Stimulated activated naive CD8-positive, alpha-beta T cell treated with anti-CD3 and anti-CD28 coated beads, Interleukin-15, amount 100 ng/mL, for 72 hours (primary cell): Measurements from ENCODE around the gene SLC2A9.

Experiments
- ATAC-seq: fragments of 150-1000 bp; cut with Tn5 transposase; 2 replicates; pipeline ENCODE4 v1.10.0; 2021; ENCODE audit warnings: mild to moderate bottlenecking, moderate library complexity
- DNase-seq, 2 donors: peaks; one replicate each; pipeline ENCODE4 v3.0.0; 2021 to 2022
- H3K27ac Mint-ChIP-seq, 2 donors: one replicate each; pipeline ENCODE4 v1.8.0; 2022; ENCODE audit warnings: mild to moderate bottlenecking in 2 of 2, mixed read lengths in 2 of 2, moderate library complexity in 2 of 2
- H3K27me3 Mint-ChIP-seq: one replicate; pipeline ENCODE4 v1.8.0; 2022; ENCODE audit warnings: mixed read lengths
- H3K4me1 Mint-ChIP-seq: one replicate; pipeline ENCODE4 v1.8.0; 2022; ENCODE audit warnings: mild to moderate bottlenecking, mixed read lengths
- H3K4me3 Mint-ChIP-seq, 2 donors: one replicate each; pipeline ENCODE4 v1.8.0; 2022; ENCODE audit warnings: mild to moderate bottlenecking in 2 of 2, mixed read lengths in 2 of 2, moderate library complexity in 1 of 2
- H3K9me3 Mint-ChIP-seq, 2 donors: one replicate each; pipeline ENCODE4 v1.8.0; 2022; ENCODE audit warnings: mixed read lengths in 2 of 2

SLC2A9 gene

GRCh38 chr4:9944431-9945425 is 76.6 kb downstream of the SLC2A9 start:
- Mint-ChIP-seq H3K27ac (peak overlapping the region in 1 of 2 donors; percentile 13), H3K27me3 (no peaks in the 10 kb centered on the region), H3K4me1 (no peaks in the 10 kb centered on the region), H3K4me3 (no peak overlapping the region), H3K9me3 (no peaks in the 10 kb centered on the region)
- no peak for ATAC-seq
- DNase-seq: no peak

GRCh38 chr4:9943761-9944160 is 77.5 kb downstream of the SLC2A9 start:
- Mint-ChIP-seq H3K4me1 (no peaks in the 10 kb centered on the region), H3K4me3 (no peak overlapping the region), H3K27ac (no peak overlapping the region), H3K27me3 (no peaks in the 10 kb centered on the region), H3K9me3 (no peaks in the 10 kb centered on the region)
- DNase-seq (no peak), ATAC-seq (no peak)

GRCh38 chr4:9942921-9943600 is 78.2 kb downstream of the SLC2A9 start:
- no peak for ATAC-seq
- no peak overlapping the region for H3K27ac Mint-ChIP-seq

DNA sequence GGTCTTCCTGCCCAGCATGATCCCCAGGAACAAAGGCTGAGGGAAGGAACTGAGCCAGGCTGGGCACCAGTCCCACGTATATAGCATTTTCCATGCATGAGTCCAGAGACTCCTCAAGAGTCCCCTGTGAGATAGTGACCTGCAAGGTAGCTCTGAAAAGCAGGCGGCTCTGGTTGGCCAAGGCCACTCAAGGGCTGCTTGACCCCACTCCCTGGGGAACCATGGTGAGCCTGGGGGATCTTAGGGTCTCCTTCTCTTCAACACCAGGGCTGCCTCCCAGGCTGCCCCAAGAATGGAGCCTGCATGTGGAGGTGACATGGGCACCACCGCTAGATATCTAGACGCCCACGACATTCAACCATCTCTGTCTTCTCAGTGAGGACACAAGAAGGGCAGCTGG is 79.2 kb downstream of the SLC2A9 start:
- Mint-ChIP-seq H3K4me3 (no peak overlapping the region), H3K27ac (no peak overlapping the region), H3K4me1 (peaks cover 3% of the 10 kb centered on the region), H3K9me3 (no peaks in the 10 kb centered on the region), H3K27me3 (no peaks in the 10 kb centered on the region)
- DNase-seq (no peak), ATAC-seq (no peak)

More at GRCh38 chr4:9942921-9943600, 78.2 kb downstream of the SLC2A9 start:
- no peaks in the 10 kb centered on the region for H3K4me1 Mint-ChIP-seq
- no peak for DNase-seq
- no peaks in the 10 kb centered on the region for H3K27me3 Mint-ChIP-seq
- H3K4me3 Mint-ChIP-seq: no peak overlapping the region
- H3K9me3 Mint-ChIP-seq: no peaks in the 10 kb centered on the region

GRCh38 chr4:9940041-9940440 is 81.3 kb downstream of the SLC2A9 start:
- H3K9me3 Mint-ChIP-seq: no peaks in the 10 kb centered on the region
- no peak for ATAC-seq
- no peak overlapping the region for H3K4me3 Mint-ChIP-seq
- H3K4me1 Mint-ChIP-seq: peaks cover 10% of the 10 kb centered on the region
- H3K27ac Mint-ChIP-seq: peak overlapping the region in 1 of 2 donors; percentile 75
- no peaks in the 10 kb centered on the region for H3K27me3 Mint-ChIP-seq
- DNase-seq: no peak

- Mint-ChIP-seq H3K4me1 (peaks cover 10% of the 10 kb centered on the region), H3K27ac (no peak overlapping the region), H3K9me3 (no peaks in the 10 kb centered on the region), H3K4me3 (no peak overlapping the region), H3K27me3 (no peaks in the 10 kb centered on the region)
- ATAC-seq: no peak
- no peak for DNase-seq
Measured at GRCh38 chr4:9938933-9939332, 82.4 kb downstream of the SLC2A9 start.

DNA sequence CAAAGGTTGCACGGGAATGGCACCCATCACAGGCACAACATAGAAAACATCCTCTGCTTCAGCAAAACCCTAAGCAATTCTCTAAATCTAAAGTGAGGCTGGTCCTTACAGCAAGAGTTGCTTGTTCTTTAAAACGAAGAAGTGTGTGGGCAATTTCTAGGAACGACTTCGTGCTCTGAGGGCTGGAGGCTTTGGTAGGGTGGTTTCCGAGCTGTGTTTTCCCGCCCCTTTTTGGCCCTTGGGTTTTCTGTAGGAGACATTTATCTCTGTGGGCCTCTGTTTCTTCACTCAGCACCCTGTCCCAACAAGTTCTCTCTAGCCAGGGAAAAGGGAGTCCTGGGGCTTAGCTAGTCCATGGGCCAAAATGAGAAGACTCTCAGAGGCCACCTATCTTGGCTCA is 84.2 kb downstream of the SLC2A9 start:
- Mint-ChIP-seq H3K27me3 (no peaks in the 10 kb centered on the region), H3K4me3 (no peak overlapping the region), H3K9me3 (no peaks in the 10 kb centered on the region), H3K4me1 (peaks cover 10% of the 10 kb centered on the region), H3K27ac (no peak overlapping the region)
- ATAC-seq (no peak), DNase-seq (no peak)

DNA sequence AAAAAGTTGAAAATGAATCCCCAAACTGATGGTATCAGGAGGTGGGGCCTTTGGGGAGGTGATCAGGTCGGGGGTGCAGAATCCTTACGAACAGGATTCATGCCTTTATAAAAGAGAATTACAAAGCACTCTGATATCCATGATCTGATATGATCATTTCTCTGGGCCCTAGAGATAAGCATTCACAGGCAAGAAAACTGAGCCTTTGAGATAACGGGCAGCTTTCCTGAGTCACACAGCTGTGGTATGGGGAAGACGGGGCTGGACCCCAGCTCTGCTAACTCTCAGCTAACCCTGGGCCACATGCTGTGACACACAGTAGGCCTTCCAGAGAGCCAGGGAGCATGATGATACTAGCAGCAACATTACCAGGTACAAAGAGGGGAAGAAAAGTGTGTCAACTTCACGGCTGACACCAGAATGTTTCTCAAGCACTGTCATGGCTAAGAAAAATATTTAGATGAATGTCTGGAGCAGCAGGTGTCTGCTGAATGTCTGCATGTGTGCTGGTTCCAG is 85.1 kb downstream of the SLC2A9 start:
- H3K27me3 Mint-ChIP-seq: no peaks in the 10 kb centered on the region
- H3K9me3 Mint-ChIP-seq: no peaks in the 10 kb centered on the region
- H3K4me1 Mint-ChIP-seq: peaks cover 10% of the 10 kb centered on the region
- ATAC-seq (no peak), DNase-seq (no peak)
- peak overlapping the region in 1 of 2 donors; percentile 86 for H3K27ac Mint-ChIP-seq
- H3K4me3 Mint-ChIP-seq: no peak overlapping the region

- DNase-seq (no peak), ATAC-seq (no peak)
- Mint-ChIP-seq H3K4me3 (no peak overlapping the region), H3K9me3 (no peaks in the 10 kb centered on the region), H3K27ac (no peak overlapping the region), H3K4me1 (peaks cover 10% of the 10 kb centered on the region), H3K27me3 (peaks cover 6% of the 10 kb centered on the region)
Measured at GRCh38 chr4:9933956-9934355, 87.3 kb downstream of the SLC2A9 start.

GRCh38 chr4:9933184-9933583 is 88.1 kb downstream of the SLC2A9 start:
- Mint-ChIP-seq H3K27ac (no peak overlapping the region), H3K27me3 (peaks cover 6% of the 10 kb centered on the region), H3K4me1 (peaks cover 10% of the 10 kb centered on the region), H3K9me3 (no peaks in the 10 kb centered on the region), H3K4me3 (no peak overlapping the region)
- ATAC-seq (no peak), DNase-seq (no peak)

- Mint-ChIP-seq H3K9me3 (no peaks in the 10 kb centered on the region), H3K27ac (no peak overlapping the region), H3K4me1 (peaks cover 10% of the 10 kb centered on the region), H3K4me3 (no peak overlapping the region), H3K27me3 (peaks cover 6% of the 10 kb centered on the region)
- DNase-seq (no peak), ATAC-seq (no peak)
Measured at GRCh38 chr4:9932771-9933170, 88.5 kb downstream of the SLC2A9 start.

DNA sequence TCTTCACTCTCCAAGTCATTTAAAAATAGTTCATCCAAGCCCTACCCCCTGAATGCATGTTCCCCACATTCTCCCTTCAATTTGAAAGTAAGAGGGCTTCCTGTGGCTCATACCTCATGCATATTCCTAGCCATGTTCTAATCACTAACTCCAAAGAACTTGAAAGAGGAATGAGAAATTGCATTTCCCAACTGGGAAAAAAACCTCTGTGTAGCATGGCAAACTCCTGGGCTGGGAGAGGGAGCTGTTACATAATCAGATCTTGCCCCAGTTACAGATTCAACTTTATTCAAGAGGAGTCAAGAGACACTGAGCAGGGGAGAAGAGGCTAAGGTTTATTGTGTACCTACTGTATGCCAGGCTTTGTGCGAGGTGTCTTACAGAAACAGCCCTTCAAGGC is 90.2 kb downstream of the SLC2A9 start:
- Mint-ChIP-seq H3K27me3 (peaks cover 6% of the 10 kb centered on the region), H3K27ac (no peak overlapping the region), H3K4me1 (no peaks in the 10 kb centered on the region), H3K9me3 (no peaks in the 10 kb centered on the region), H3K4me3 (no peak overlapping the region)
- DNase-seq (no peak), ATAC-seq (no peak)

GRCh38 chr4:9929111-9929510 is 92.2 kb downstream of the SLC2A9 start:
- no peak overlapping the region for H3K27ac Mint-ChIP-seq
- no peak overlapping the region for H3K4me3 Mint-ChIP-seq
- ATAC-seq (no peak), DNase-seq (no peak)
- H3K27me3 Mint-ChIP-seq: peaks cover 6% of the 10 kb centered on the region
- H3K9me3 Mint-ChIP-seq: no peaks in the 10 kb centered on the region
- no peaks in the 10 kb centered on the region for H3K4me1 Mint-ChIP-seq

GRCh38 chr4:9927341-9928007 is 93.8 kb downstream of the SLC2A9 start:
- Mint-ChIP-seq H3K9me3 (no peaks in the 10 kb centered on the region), H3K4me1 (no peaks in the 10 kb centered on the region), H3K27ac (no peak overlapping the region), H3K27me3 (peaks cover 6% of the 10 kb centered on the region), H3K4me3 (no peak overlapping the region)
- DNase-seq: no peak
- no peak for ATAC-seq

DNA sequence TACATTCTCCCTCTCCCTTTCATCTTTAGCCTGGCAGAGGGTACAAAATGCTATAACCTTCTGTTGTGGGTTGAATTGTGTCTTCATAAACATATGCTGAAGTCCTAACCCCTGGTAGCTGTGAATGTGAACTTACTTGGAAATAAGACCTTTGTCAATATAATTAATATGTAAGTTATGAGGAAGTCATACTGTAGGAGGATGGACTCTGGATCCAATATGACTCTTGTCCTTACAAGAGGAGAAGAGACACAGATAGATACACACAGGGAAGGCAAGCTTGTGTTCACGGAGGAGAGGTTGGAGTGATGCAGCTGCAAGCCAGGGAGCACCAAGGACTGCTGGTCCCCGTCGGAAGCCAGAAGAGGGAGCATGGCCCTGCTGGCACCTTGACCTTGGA is 94.7 kb downstream of the SLC2A9 start:
- no peak overlapping the region for H3K27ac Mint-ChIP-seq
- peaks cover 6% of the 10 kb centered on the region for H3K27me3 Mint-ChIP-seq
- H3K4me3 Mint-ChIP-seq: no peak overlapping the region
- ATAC-seq: no peak
- DNase-seq: no peak
- no peaks in the 10 kb centered on the region for H3K9me3 Mint-ChIP-seq
- H3K4me1 Mint-ChIP-seq: no peaks in the 10 kb centered on the region
